Measurements from ENCODE around the gene USP10.

DNA sequence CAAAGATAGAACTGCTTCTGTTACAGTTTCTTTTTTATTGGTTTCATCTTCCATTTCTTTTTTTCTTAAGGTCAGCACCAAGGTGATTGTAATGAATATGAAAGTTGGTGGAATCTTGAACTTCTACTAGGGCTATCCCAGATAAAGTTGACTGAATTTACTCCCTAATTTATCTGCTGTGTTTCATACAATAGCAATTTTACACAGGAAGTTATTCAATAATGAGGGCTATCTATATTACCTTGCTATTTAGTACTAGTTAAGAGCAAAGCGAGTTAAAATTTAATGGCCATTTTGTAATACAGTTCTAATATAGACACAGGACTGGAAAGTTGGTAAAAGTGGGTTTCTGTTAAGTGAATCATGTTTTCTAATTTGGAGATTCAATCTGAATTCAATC is 24.1 kb downstream of the USP10 start:
- TF ChIP-seq EP300 (IDR thresholded peaks at IDR 0.05) (no peak), CTCF (IDR thresholded peaks at IDR 0.05) (no peak), POLR2A (IDR thresholded peaks at IDR 0.05) (no peak)

All from tibial nerve (tissue), 4 donors.